HUES6 (cell line): ENCODE measurements around the gene CTSE.
"Not testable (repeated sequence)": the region's sequence is repeated elsewhere in the genome, so short reads cannot be mapped to it uniquely, and the experiment has no call there.

Experiments
- H3K27ac ChIP-seq: 2 replicates; pipeline ENCODE4 v1.7.0; 2013; ENCODE audit warnings: low read depth, mild to moderate bottlenecking, low read length, inconsistent platforms
- H3K27me3 ChIP-seq: 2 replicates; pipeline ENCODE4 v1.6.1; 2013; ENCODE audit warnings: low read length; ENCODE audit not compliant: control insufficient read depth, insufficient read depth
- H3K36me3 ChIP-seq: 2 replicates; pipeline ENCODE4 v1.6.1; 2013; ENCODE audit warnings: low read length; ENCODE audit not compliant: control insufficient read depth, insufficient read depth
- H3K4me1 ChIP-seq: 2 replicates; pipeline ENCODE4 v1.6.1; 2013; ENCODE audit warnings: low read length; ENCODE audit not compliant: control insufficient read depth, insufficient read depth
- H3K4me3 ChIP-seq: 2 replicates; pipeline ENCODE4 v1.5.1; 2013; ENCODE audit warnings: low read depth, low read length
- H3K9ac ChIP-seq: one replicate; pipeline ENCODE4 v1.6.1; 2013; ENCODE audit warnings: mild to moderate bottlenecking, low read length
- H3K9me3 ChIP-seq: 2 replicates; pipeline ENCODE4 v1.6.1; 2013; ENCODE audit warnings: low read depth, low read length; ENCODE audit not compliant: control insufficient read depth, insufficient read depth

The CTSE gene

GRCh38 chr1:206002160-206002559, 21.5 kb downstream of the CTSE start:
- no peaks in the 10 kb centered on the region for H3K9me3 ChIP-seq
- no peak overlapping the region for H3K27ac ChIP-seq
- H3K27me3 ChIP-seq, result no peaks in the 10 kb centered on the region; the same call in 1 of the 2 replicates
- H3K4me1 ChIP-seq, result peaks cover 15% of the 10 kb centered on the region
- H3K36me3 ChIP-seq, result no peaks in the 10 kb centered on the region
- H3K4me3 ChIP-seq, result no peak overlapping the region
- no peak overlapping the region for H3K9ac ChIP-seq

- Histone ChIP-seq H3K9me3 (no peaks in the 10 kb centered on the region), H3K27ac (no peak overlapping the region), H3K4me1 (peaks cover 15% of the 10 kb centered on the region), H3K4me3 (no peak overlapping the region), H3K9ac (no peak overlapping the region), H3K27me3 (no peaks in the 10 kb centered on the region; the same call in 1 of the 2 replicates), H3K36me3 (no peaks in the 10 kb centered on the region)
These were observed 22.2 kb downstream of the CTSE start for GRCh38 chr1:206001476-206001888.

GRCh38 chr1:206000641-206001339, 22.9 kb downstream of the CTSE start:
- no peaks in the 10 kb centered on the region; the same call in 1 of the 2 replicates for H3K27me3 ChIP-seq
- H3K4me3 ChIP-seq, result no peak overlapping the region
- no peaks in the 10 kb centered on the region for H3K36me3 ChIP-seq
- no peak overlapping the region for H3K9ac ChIP-seq
- H3K4me1 ChIP-seq, result peaks cover 18% of the 10 kb centered on the region
- no peaks in the 10 kb centered on the region for H3K9me3 ChIP-seq
- H3K27ac ChIP-seq, result no peak overlapping the region

GRCh38 chr1:205998457-205999241, 25.0 kb downstream of the CTSE start:
- Histone ChIP-seq H3K9me3 (no peaks in the 10 kb centered on the region), H3K27me3 (no peaks in the 10 kb centered on the region; the same call in 1 of the 2 replicates), H3K4me1 (peaks cover 24% of the 10 kb centered on the region), H3K9ac (no peak overlapping the region), H3K27ac (no peak overlapping the region), H3K36me3 (no peaks in the 10 kb centered on the region), H3K4me3 (no peak overlapping the region)

- H3K27ac ChIP-seq, H3K9ac ChIP-seq, H3K27me3 ChIP-seq, H3K4me3 ChIP-seq, H3K9me3 ChIP-seq, H3K36me3 ChIP-seq: not testable (repeated sequence)
- H3K4me1 ChIP-seq, result peaks cover 22% of the 10 kb centered on the region
These were observed 27.1 kb downstream of the CTSE start for GRCh38 chr1:205996641-205997040.

- Histone ChIP-seq H3K4me3 (no peak overlapping the region), H3K36me3 (no peaks in the 10 kb centered on the region), H3K27me3 (no peaks in the 10 kb centered on the region; the same call in none of the 2 replicates), H3K9me3 (no peaks in the 10 kb centered on the region), H3K9ac (no peak overlapping the region), H3K27ac (no peak overlapping the region), H3K4me1 (peaks cover 15% of the 10 kb centered on the region)
These were observed 29.3 kb downstream of the CTSE start for GRCh38 chr1:205994346-205994745.

- H3K9ac ChIP-seq, result no peak overlapping the region
- H3K27ac ChIP-seq, result no peak overlapping the region
- H3K36me3 ChIP-seq, result no peaks in the 10 kb centered on the region
- peaks cover 9% of the 10 kb centered on the region for H3K4me1 ChIP-seq
- H3K4me3 ChIP-seq, result no peak overlapping the region
- no peaks in the 10 kb centered on the region for H3K9me3 ChIP-seq
- H3K27me3 ChIP-seq, result no peaks in the 10 kb centered on the region; the same call in none of the 2 replicates
These were observed 30.6 kb downstream of the CTSE start for GRCh38 chr1:205993068-205993467.

- H3K27ac ChIP-seq, result no peak overlapping the region
- H3K36me3 ChIP-seq, result no peaks in the 10 kb centered on the region
- no peak overlapping the region for H3K4me3 ChIP-seq
These were observed 31.3 kb downstream of the CTSE start for GRCh38 chr1:205992218-205992882.

GRCh38 chr1:205991237-205991636, 32.5 kb downstream of the CTSE start:
- no peak overlapping the region for H3K9ac ChIP-seq
- no peaks in the 10 kb centered on the region; the same call in 1 of the 2 replicates for H3K27me3 ChIP-seq
- no peak overlapping the region for H3K27ac ChIP-seq
- H3K4me1 ChIP-seq, result peaks cover 7% of the 10 kb centered on the region
- no peaks in the 10 kb centered on the region for H3K36me3 ChIP-seq
- no peaks in the 10 kb centered on the region for H3K9me3 ChIP-seq
- no peak overlapping the region for H3K4me3 ChIP-seq

More at GRCh38 chr1:205992218-205992882, 31.3 kb downstream of the CTSE start:
- Histone ChIP-seq H3K9me3 (no peaks in the 10 kb centered on the region), H3K27me3 (no peaks in the 10 kb centered on the region; the same call in none of the 2 replicates), H3K4me1 (peaks cover 9% of the 10 kb centered on the region), H3K9ac (no peak overlapping the region)

- Histone ChIP-seq H3K27ac (no peak overlapping the region), H3K9ac (no peak overlapping the region), H3K4me1 (peaks cover 6% of the 10 kb centered on the region), H3K4me3 (no peak overlapping the region), H3K36me3 (no peaks in the 10 kb centered on the region), H3K27me3 (no peaks in the 10 kb centered on the region; the same call in 1 of the 2 replicates), H3K9me3 (no peaks in the 10 kb centered on the region)
These were observed 33.5 kb downstream of the CTSE start for GRCh38 chr1:205990226-205990625.

- Histone ChIP-seq H3K36me3 (no peaks in the 10 kb centered on the region), H3K4me1 (peaks cover 6% of the 10 kb centered on the region), H3K9me3 (no peaks in the 10 kb centered on the region), H3K27ac (no peak overlapping the region), H3K27me3 (no peaks in the 10 kb centered on the region; the same call in 1 of the 2 replicates), H3K4me3 (no peak overlapping the region), H3K9ac (no peak overlapping the region)
These were observed 33.9 kb downstream of the CTSE start for GRCh38 chr1:205989786-205990185.
